Pancreas (tissue), 10 donors: ENCODE data around the gene SVEP1. TPM values are rescaled to one million over a fixed set of nuclear protein-coding genes. Genes with fewer than 3 reads are reported as not detected.
"Not testable (repeated sequence)": the region's sequence is repeated elsewhere in the genome, so short reads cannot be mapped to it uniquely, and the experiment has no call there.

Source experiments
- ATAC-seq, 4 donors: fragments of 200-7000 bp; cut with Tn5 transposase; one replicate each; pipeline versions ENCODE4 v1.8.0 to v1.9.1; 2020; ENCODE audit warnings: mild to moderate bottlenecking in 4 of 4, moderate library complexity in 4 of 4
- DNase-seq, 6 donors: peaks; one replicate each; pipeline ENCODE4 v3.0.0-alpha.2; 2020
- FAIRE-seq: peaks from 2 replicates; lab custom pipeline; 2012; peaks lifted over from hg19 to GRCh38; lab: Jason Lieb, UNC
- H3K27ac ChIP-seq, 4 donors: fragments of 200-600 bp; sonication (generic); 1 replicate in 3 of 4; 2 replicates in 1 of 4; pipeline versions ENCODE4 v1.5.0 to v1.8.0; 2020
- H3K27me3 ChIP-seq, 4 donors: fragments of 200-600 bp; one replicate each; pipeline ENCODE4 v1.8.0; 2021
- H3K36me3 ChIP-seq, 3 donors: fragments of 200-600 bp; sonication (generic) in 1 of 3; one replicate each; pipeline versions ENCODE4 v1.5.0 to v1.8.0; 2020 to 2021
- H3K4me1 ChIP-seq, 3 donors: fragments of 200-600 bp; one replicate each; pipeline ENCODE4 v1.8.0; 2021
- H3K4me3 ChIP-seq, 4 donors: fragments of 200-600 bp; sonication (generic) in 2 of 4; one replicate each; pipeline versions ENCODE4 v1.5.0 to v1.8.0; 2020 to 2021
- H3K9me3 ChIP-seq, 4 donors: fragments of 200-600 bp; one replicate each; pipeline ENCODE4 v1.8.0; 2021
- WGBS, 2 donors: extraction: QIAGEN DNeasy Blood & Tissue Kit; methylation state at CpG; one replicate each; pipeline ENCODE4 v1.1.7; 2013; 5-methylcytosine and 5-hydroxymethylcytosine counted together
- intact Hi-C, 3 donors: fragments of 100-400 bp; cut with DNase I; formaldehyde crosslinking; loops; one replicate each; pipeline versions ENCODE4 v1.11.1 to v1.14.2; 2022
- polyA plus RNA-seq, 2 donors: library from polyadenylated mRNA; stranded (reverse); fragments of 200-250 nt; gene quantifications; one replicate each; pipeline ENCODE4 v1.2.3, GENCODE V29; 2013
- total RNA-seq, 6 donors: library from RNA; stranded (reverse); fragmentation: NEBNext Ultra II Directional in 4 of 6; extraction: Animal tissue kit (Norgen Biotek cat#: 25700) in 4 of 6; gene quantifications; one replicate each; pipeline versions ENCODE4 v1.2.1 to v1.2.4, GENCODE V29; 2021 to 2023
- TF ChIP-seq, protein P1 (sequence below), 4 donors: fragments of 200-600 bp; sonication (generic) in 3 of 4; IDR thresholded peaks; one replicate each; pipeline versions ENCODE4 v1.5.0 to v1.8.0; 2021; ENCODE audit warnings: antibody characterized with exemption in 4 of 4
- donor health status: healthy with polysubstance abuse.
- donor health status: DM: no; HTN: no; CAD: no; lungs with moderate emphysema.
- donor health status: DM: no; HTN: no; CAD: no.
- donor health status: control.
- donor health status: control.
- donor health status: Bipolar disorder and iron deficiency.
- donor health status: DM: yes; HTN: yes; CAD: no.
- donor health status: DM: no; HTN: no; CAD: no.
- donor health status: DM: no; HTN: no; CAD: no.
- donor health status: DM: yes; HTN: yes; CAD: no.

SVEP1 gene
- total and polyA plus RNA-seq, 8 donors = 0.96 to 12.8 (median 4.3) TPM

DNA sequence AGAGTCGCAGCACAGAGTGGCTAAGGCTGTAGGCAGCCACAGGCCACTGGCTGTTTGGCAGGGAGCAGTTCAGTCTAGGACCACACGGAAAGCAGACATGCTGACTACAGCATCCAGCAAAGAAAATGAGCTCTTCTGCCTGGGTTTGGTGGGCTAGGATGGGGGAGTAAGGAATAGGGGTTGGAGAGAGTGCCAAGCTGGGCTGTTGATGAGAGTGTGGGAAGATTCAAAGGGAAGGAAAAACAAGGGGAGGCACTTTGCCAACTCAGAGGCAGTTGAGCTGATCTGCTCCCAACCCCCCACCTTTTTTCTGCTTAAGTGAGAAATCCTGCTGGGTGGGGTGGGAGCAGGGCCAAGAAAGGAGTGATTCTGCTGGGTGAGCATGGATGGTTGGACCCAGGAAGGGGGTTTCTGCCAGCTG is 35.9 kb downstream of the SVEP1 start:
- DNase-seq (no peak), ATAC-seq (peak in 1 of 4 donors; percentile 28), FAIRE-seq (no peak)
- intact Hi-C loops = no loop called here
- H3K27ac ChIP-seq = no peak overlapping the region
- WGBS, 2 donors = 59% methylated on average over 2 of the region's 2 CpGs
- no peaks in the 10 kb centered on the region for H3K4me1 ChIP-seq
- no peak overlapping the region for H3K4me3 ChIP-seq
- no peaks in the 10 kb centered on the region for H3K36me3 ChIP-seq
- no peaks in the 10 kb centered on the region for H3K27me3 ChIP-seq
- TF ChIP-seq, protein P1, sequence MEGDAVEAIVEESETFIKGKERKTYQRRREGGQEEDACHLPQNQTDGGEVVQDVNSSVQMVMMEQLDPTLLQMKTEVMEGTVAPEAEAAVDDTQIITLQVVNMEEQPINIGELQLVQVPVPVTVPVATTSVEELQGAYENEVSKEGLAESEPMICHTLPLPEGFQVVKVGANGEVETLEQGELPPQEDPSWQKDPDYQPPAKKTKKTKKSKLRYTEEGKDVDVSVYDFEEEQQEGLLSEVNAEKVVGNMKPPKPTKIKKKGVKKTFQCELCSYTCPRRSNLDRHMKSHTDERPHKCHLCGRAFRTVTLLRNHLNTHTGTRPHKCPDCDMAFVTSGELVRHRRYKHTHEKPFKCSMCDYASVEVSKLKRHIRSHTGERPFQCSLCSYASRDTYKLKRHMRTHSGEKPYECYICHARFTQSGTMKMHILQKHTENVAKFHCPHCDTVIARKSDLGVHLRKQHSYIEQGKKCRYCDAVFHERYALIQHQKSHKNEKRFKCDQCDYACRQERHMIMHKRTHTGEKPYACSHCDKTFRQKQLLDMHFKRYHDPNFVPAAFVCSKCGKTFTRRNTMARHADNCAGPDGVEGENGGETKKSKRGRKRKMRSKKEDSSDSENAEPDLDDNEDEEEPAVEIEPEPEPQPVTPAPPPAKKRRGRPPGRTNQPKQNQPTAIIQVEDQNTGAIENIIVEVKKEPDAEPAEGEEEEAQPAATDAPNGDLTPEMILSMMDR (IDR thresholded peaks at IDR 0.05) = no peak
- no peaks in the 10 kb centered on the region for H3K9me3 ChIP-seq

DNA sequence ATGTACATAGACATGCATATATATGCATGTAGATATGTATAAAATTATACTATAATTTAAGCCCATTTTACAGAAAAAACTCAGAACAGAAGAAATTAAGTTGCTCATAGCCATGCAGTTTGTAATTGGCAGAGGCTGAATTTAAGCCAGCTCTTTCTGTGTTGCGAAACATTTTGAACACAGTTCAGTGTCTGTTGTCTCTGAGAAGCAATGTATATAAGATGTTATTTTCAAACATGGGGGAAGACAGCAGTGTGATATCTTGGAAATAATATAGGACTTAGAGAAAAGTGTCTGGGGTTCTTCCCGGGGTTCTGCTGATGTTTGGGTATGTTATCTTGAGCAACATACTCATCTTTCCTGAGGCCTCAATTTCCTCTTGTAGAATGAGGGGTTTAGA is 37.6 kb downstream of the SVEP1 start:
- H3K36me3 ChIP-seq = no peaks in the 10 kb centered on the region
- no peak overlapping the region for H3K4me3 ChIP-seq
- no peak for FAIRE-seq
- intact Hi-C loops = no loop called here
- no peaks in the 10 kb centered on the region for H3K27me3 ChIP-seq
- no peaks in the 10 kb centered on the region for H3K9me3 ChIP-seq
- no peak overlapping the region for H3K27ac ChIP-seq
- ATAC-seq = no peak
- TF ChIP-seq, protein P1 (IDR thresholded peaks at IDR 0.05) = no peak
- 70 to 76% methylated on average over 2 of the region's 2 CpGs for WGBS, 2 donors
- no peak for DNase-seq
- no peaks in the 10 kb centered on the region for H3K4me1 ChIP-seq

DNA sequence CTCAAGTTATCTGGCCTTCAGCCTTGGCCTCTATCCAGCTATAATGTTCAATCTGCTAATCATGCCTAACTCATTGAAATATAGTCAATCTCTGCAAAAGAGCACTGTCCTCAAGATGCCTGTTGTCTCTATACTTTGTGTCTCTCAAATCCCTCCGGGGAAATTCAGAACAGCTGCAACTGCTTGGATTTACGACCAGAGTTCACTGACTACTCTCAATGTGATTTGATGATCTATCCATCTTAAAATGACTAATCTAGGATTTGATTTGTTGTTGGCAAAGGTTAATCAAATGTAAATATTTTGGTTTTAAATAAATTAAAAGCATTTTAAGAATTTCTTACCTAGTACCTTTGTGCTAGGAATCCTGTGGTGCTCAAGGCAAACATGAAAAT is 40.9 kb downstream of the SVEP1 start:
- TF ChIP-seq, protein P1 (IDR thresholded peaks at IDR 0.05) = no peak
- no peak for ATAC-seq
- 47 to 58% methylated on average over 2 of the region's 2 CpGs for WGBS, 2 donors
- Histone ChIP-seq H3K9me3 (no peaks in the 10 kb centered on the region), H3K27me3 (no peaks in the 10 kb centered on the region), H3K36me3 (no peaks in the 10 kb centered on the region), H3K4me1 (no peaks in the 10 kb centered on the region), H3K4me3 (no peak overlapping the region), H3K27ac (no peak overlapping the region)
- intact Hi-C loops = no loop called here
- DNase-seq = no peak
- no peak for FAIRE-seq

DNA sequence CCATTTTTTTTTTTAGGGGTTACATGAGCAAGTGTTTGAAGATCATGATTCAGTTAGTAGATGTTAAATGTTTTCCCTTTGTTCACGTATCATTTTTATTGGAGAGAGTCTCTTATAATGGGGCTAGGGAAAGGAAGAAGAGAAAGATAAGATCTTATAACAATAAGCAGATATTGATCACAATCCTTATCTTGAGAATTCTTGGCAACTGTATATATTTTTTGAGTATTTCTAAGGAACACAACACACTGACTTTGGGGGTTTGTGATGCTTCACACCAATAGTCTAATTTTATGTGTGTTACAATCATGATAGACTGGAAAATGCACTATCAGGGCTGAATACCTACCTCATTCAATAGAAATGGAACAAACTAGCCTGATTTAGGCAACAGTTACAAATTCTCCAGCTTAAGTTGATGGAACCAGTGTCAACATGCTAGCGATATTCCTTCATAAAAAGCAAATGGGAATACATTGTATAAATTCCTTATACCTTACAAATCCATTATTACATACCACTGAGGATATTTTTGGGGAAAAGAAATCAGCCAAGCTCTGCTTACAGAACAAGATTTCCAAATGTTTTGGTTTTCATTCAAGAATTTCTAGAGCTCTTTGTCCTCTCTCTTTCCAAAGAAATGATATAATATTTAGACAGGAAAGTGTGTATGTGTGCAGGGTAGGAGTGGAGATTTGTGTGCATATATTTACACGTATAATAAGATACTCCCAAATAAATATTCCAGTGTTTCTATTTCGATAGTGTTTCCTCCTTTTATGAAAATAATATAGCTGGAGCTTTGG is 41.5 kb downstream of the SVEP1 start:
- Histone ChIP-seq H3K36me3 (no peaks in the 10 kb centered on the region), H3K9me3 (no peaks in the 10 kb centered on the region), H3K4me3 (no peak overlapping the region), H3K27ac (no peak overlapping the region), H3K27me3 (no peaks in the 10 kb centered on the region), H3K4me1 (no peaks in the 10 kb centered on the region)
- no peak for DNase-seq
- ATAC-seq = no peak
- WGBS, 2 donors = 23 to 32% methylated on average over 4 of the region's 4 CpGs
- no peak for FAIRE-seq
- TF ChIP-seq, protein P1 (IDR thresholded peaks at IDR 0.05) = no peak
- intact Hi-C loops = no loop called here

DNA sequence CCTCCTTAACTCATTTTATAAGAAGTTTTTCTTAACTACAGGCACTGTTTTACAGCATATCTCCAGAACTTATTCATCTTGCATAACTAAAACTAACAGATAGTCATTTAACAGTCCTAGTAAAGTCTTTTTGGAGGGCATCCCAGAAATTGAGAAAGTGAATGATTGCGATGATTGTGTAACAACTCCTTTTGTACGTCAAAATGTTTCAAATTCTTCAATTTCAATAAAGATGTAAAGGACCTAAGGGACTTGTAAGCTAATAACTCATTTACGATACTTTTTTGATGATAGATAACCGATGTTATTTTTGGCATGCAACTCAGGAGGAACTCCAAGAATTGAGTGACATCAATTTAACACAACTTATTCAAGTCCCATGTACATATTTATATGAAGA is 42.7 kb downstream of the SVEP1 start:
- H3K4me1 ChIP-seq = no peaks in the 10 kb centered on the region
- no peak overlapping the region for H3K4me3 ChIP-seq
- ATAC-seq = no peak
- intact Hi-C loops = no loop called here
- WGBS, 2 donors = 40 to 50% methylated on average over 4 of the region's 4 CpGs
- H3K36me3 ChIP-seq = no peaks in the 10 kb centered on the region
- FAIRE-seq = peak; percentile 26
- DNase-seq = no peak
- TF ChIP-seq, protein P1 (IDR thresholded peaks at IDR 0.05) = no peak
- no peaks in the 10 kb centered on the region for H3K9me3 ChIP-seq
- no peaks in the 10 kb centered on the region for H3K27me3 ChIP-seq
- no peak overlapping the region for H3K27ac ChIP-seq

DNA sequence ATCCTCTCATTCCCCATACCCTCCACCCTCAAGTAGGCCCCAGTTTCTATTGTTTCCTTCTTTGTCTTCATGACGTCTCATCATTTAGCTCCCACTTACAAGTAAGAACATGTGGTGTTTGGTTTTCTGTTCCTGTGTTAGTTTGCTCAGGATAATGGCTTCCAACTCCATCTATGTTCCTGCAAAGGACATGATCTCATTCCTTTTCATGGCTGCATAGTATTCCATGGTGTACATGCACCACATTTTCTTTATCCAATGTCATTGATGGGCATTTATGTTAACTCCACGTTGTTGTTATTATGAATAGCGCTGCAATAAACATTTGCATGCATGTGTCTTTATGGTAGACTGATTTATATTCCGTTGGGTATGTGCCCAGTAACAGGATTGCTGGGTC is 45.4 kb downstream of the SVEP1 start:
- FAIRE-seq = not testable (repeated sequence)

More for the DNA sequence above, 45.4 kb downstream of the SVEP1 start:
- DNase-seq, H3K36me3 ChIP-seq, intact Hi-C loops, H3K4me3 ChIP-seq, ATAC-seq, H3K4me1 ChIP-seq, H3K27ac ChIP-seq, H3K27me3 ChIP-seq, H3K9me3 ChIP-seq: not testable (repeated sequence)
- 66 to 78% methylated on average over 4 of the region's 4 CpGs for WGBS, 2 donors
